OCI-LY1 (cell line): ENCODE results near the gene SUSD3.

Experiments
- H2AFZ ChIP-seq: fragments of 200-600 bp; sonication (generic), shearing (Covaris generic); 2 replicates; pipeline ENCODE4 v1.6.0; 2014; ENCODE audit warnings: antibody characterized with exemption, mild to moderate bottlenecking, low read length
- H3F3A ChIP-seq: fragments of 200-600 bp; sonication (generic), shearing (Covaris generic); 2 replicates; pipeline ENCODE4 v1.6.0; 2014; ENCODE audit warnings: mild to moderate bottlenecking, antibody characterized with exemption, low read length, moderate library complexity; ENCODE audit not compliant: insufficient read depth
- H3K27ac ChIP-seq: fragments of 200-600 bp; sonication (generic); 2 replicates; pipeline ENCODE4 v1.5.1; 2014; ENCODE audit warnings: low read length, mixed run types, mild to moderate bottlenecking, low read depth; ENCODE audit not compliant: poor library complexity, severe bottlenecking
- H3K27me3 ChIP-seq: fragments of 200-600 bp; sonication (generic); 2 replicates; pipeline ENCODE4 v1.6.0; 2014; ENCODE audit warnings: antibody characterized with exemption, mild to moderate bottlenecking, low read length, moderate library complexity; ENCODE audit not compliant: insufficient read depth
- H3K36me3 ChIP-seq: fragments of 200-600 bp; sonication (generic); 2 replicates; pipeline ENCODE4 v1.6.1; 2014; ENCODE audit warnings: mild to moderate bottlenecking, antibody characterized with exemption, low read length, moderate library complexity, mixed read lengths; ENCODE audit not compliant: insufficient read depth
- H3K4me1 ChIP-seq: fragments of 200-600 bp; sonication (generic); 2 replicates; pipeline ENCODE4 v1.5.1; 2014; ENCODE audit warnings: mild to moderate bottlenecking, low read length, moderate library complexity; ENCODE audit not compliant: insufficient read depth, severe bottlenecking
- H3K4me2 ChIP-seq: fragments of 200-600 bp; sonication (generic), shearing (Covaris generic); 2 replicates; pipeline ENCODE4 v1.6.1; 2014; ENCODE audit warnings: low read length
- H3K4me3 ChIP-seq: fragments of 200-600 bp; sonication (generic); 2 replicates; pipeline ENCODE4 v1.5.1; 2014; ENCODE audit warnings: low read length, low read depth, mild to moderate bottlenecking, mixed read lengths; ENCODE audit not compliant: poor library complexity, severe bottlenecking
- H3K79me2 ChIP-seq: fragments of 200-600 bp; shearing (Covaris generic); 2 replicates; pipeline ENCODE4 v1.6.1; 2016; ENCODE audit warnings: mixed run types, low read length, mixed read lengths; ENCODE audit not compliant: insufficient read depth
- H3K9ac ChIP-seq: fragments of 200-600 bp; sonication (generic), shearing (Covaris generic); 2 replicates; pipeline ENCODE4 v1.6.1; 2014; ENCODE audit warnings: mild to moderate bottlenecking, low read length, mixed read lengths
- H3K9me2 ChIP-seq: fragments of 200-600 bp; sonication (generic), shearing (Covaris generic); 2 replicates; pipeline ENCODE4 v1.6.1; 2014; ENCODE audit warnings: low read depth, mild to moderate bottlenecking, low read length, mixed read lengths
- H3K9me3 ChIP-seq: fragments of 200-600 bp; shearing (Covaris generic); 2 replicates; pipeline ENCODE4 v1.6.1; 2014; ENCODE audit warnings: low read length, mixed read lengths
- H4K20me1 ChIP-seq: fragments of 200-600 bp; sonication (generic), shearing (Covaris generic); 2 replicates; pipeline ENCODE4 v1.6.0; 2016; ENCODE audit warnings: mild to moderate bottlenecking, low read length; ENCODE audit not compliant: insufficient read depth
- EZH2 ChIP-seq: fragments of 200-600 bp; sonication (generic), shearing (Covaris generic); IDR thresholded peaks from 2 replicates; pipeline ENCODE4 v1.8.0; 2017; ENCODE audit warnings: borderline replicate concordance, mixed run types, mild to moderate bottlenecking, antibody characterized with exemption, low read length, moderate library complexity, mixed read lengths
- TF ChIP-seq, protein P1 (sequence below): fragments of 200-600 bp; sonication (generic), shearing (Covaris generic); IDR thresholded peaks from 2 replicates; pipeline ENCODE4 v1.5.1; 2017; ENCODE audit warnings: mild to moderate bottlenecking, antibody characterized with exemption, low read length, moderate library complexity, mixed read lengths

SUSD3 gene

DNA sequence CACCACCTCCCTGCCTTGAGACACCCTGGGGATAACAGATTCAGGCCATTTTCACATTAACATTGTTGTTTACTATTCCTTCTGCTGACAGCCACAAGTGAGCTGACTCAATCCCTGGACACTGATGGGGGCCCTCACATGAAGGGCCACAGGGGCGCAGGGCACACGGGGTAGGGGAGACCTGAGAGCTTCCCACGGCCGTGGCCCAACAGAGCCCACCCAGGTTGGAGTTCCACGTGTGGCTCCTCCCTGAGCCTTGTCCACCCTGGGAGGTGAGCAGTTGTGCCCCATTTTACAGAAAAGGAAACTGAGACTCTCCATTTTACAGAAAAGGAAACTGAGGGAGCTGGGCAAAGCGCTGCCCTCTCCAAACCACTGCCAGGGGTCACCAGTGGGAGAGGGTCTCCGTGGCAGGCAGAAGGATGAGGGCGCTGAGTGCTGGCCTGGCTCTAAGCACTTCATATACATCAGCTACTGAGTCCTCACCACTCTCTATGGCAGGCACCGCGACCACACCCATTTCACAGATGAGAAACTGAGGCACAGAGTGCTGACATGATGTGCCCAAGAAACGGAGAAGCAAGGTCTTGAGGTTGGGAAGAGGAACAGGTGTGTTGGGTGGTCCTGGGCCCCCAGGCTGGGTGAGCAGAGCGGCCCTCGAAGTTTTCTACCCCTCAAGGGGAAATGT, 73.2 kb downstream of the SUSD3 start:
- TF ChIP-seq, protein P1, sequence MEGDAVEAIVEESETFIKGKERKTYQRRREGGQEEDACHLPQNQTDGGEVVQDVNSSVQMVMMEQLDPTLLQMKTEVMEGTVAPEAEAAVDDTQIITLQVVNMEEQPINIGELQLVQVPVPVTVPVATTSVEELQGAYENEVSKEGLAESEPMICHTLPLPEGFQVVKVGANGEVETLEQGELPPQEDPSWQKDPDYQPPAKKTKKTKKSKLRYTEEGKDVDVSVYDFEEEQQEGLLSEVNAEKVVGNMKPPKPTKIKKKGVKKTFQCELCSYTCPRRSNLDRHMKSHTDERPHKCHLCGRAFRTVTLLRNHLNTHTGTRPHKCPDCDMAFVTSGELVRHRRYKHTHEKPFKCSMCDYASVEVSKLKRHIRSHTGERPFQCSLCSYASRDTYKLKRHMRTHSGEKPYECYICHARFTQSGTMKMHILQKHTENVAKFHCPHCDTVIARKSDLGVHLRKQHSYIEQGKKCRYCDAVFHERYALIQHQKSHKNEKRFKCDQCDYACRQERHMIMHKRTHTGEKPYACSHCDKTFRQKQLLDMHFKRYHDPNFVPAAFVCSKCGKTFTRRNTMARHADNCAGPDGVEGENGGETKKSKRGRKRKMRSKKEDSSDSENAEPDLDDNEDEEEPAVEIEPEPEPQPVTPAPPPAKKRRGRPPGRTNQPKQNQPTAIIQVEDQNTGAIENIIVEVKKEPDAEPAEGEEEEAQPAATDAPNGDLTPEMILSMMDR = no peak
- no peak for TF ChIP-seq EZH2
- H3K36me3 ChIP-seq = no peaks in the 10 kb centered on the region
- H3K27me3 ChIP-seq = no peaks in the 10 kb centered on the region
- H4K20me1 ChIP-seq = no peaks in the 10 kb centered on the region
- H3K9me2 ChIP-seq = no peaks in the 10 kb centered on the region
- H3K4me1 ChIP-seq = peaks cover 65% of the 10 kb centered on the region
- peak overlapping the region; percentile 22; the same call in 1 of the 2 replicates for H3K9ac ChIP-seq
- H3K27ac ChIP-seq = peak overlapping the region; percentile 43
- peak overlapping the region; percentile 91 for H3K4me3 ChIP-seq
- no peaks in the 10 kb centered on the region for H3F3A ChIP-seq
- no peaks in the 10 kb centered on the region for H3K9me3 ChIP-seq
- H2AFZ ChIP-seq = no peak overlapping the region
- H3K79me2 ChIP-seq = no peaks in the 10 kb centered on the region
- H3K4me2 ChIP-seq = peak overlapping the region; percentile 97; the same call in 1 of the 2 replicates

- Histone ChIP-seq H3K36me3 (no peaks in the 10 kb centered on the region), H3K27ac (no peak overlapping the region), H3K9ac (peak overlapping the region; percentile 86; the same call in 1 of the 2 replicates), H3K4me1 (peaks cover 61% of the 10 kb centered on the region), H3K4me3 (peak overlapping the region; percentile 91), H3F3A (no peaks in the 10 kb centered on the region), H2AFZ (no peak overlapping the region), H3K27me3 (no peaks in the 10 kb centered on the region), H4K20me1 (no peaks in the 10 kb centered on the region), H3K9me2 (no peaks in the 10 kb centered on the region), H3K4me2 (peak overlapping the region; percentile 97), H3K79me2 (no peaks in the 10 kb centered on the region), H3K9me3 (no peaks in the 10 kb centered on the region)
- TF ChIP-seq EZH2 = no peak
- TF ChIP-seq, protein P1 = no peak
Measured at GRCh38 chr9:93132287-93132927, 73.9 kb downstream of the SUSD3 start.

DNA sequence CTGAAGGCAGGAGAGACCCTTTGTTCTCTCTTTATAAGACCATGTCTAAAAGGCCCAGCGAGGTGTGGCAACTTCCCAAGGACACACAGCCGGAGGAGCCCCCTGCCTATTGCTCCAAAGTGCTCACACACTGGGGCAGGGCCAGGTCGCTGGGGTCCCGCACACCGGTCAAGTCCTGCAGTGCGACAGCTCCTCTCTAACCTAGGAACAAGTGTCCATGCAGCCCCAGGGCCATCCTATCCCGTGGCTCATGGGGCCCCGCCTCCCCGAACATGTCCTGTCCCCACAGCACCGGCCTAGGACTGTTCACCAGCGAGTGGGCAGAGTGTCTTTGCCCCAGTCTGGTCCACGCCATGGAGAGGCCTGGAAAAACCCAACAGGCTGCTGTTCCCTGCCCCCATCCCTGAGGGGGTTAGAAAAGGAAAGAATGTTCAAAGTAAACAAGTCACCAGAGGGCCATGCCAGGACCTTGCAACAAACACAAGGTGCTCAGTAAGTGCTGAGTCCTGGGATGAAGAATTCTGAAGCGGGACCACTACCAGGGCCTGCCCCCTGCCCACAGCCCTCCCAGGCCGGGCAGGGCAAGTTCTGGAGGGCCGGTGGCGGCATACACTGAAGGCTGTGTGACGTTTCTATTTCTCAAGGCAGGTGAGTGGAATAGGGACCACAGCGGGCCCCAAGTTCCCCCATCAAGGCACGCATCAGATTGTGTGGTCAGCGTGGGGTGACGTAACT, 74.6 kb downstream of the SUSD3 start:
- Histone ChIP-seq H3K4me3 (peak overlapping the region; percentile 91), H3K4me1 (peaks cover 61% of the 10 kb centered on the region), H2AFZ (no peak overlapping the region), H3K4me2 (peak overlapping the region; percentile 97), H3K9me2 (no peaks in the 10 kb centered on the region), H4K20me1 (no peaks in the 10 kb centered on the region), H3K79me2 (no peaks in the 10 kb centered on the region), H3K27ac (peak overlapping the region; percentile 52), H3F3A (no peaks in the 10 kb centered on the region), H3K9ac (peak overlapping the region; percentile 86), H3K9me3 (no peaks in the 10 kb centered on the region), H3K27me3 (no peaks in the 10 kb centered on the region), H3K36me3 (no peaks in the 10 kb centered on the region)
- TF ChIP-seq, protein P1 = no peak
- TF ChIP-seq EZH2 = no peak
